IMR-90 (cell line): ENCODE measurements around the gene CCDC134. TPM values are rescaled to one million over a fixed set of nuclear protein-coding genes. Genes with fewer than 3 reads are reported as not detected.

Experiments
- ATAC-seq: fragments of 200-7000 bp; cut with Tn5 transposase; 2 replicates; pipeline ENCODE4 v1.9.1; 2020; ENCODE audit warnings: low read depth, mild to moderate bottlenecking, moderate library complexity
- BruUV-seq: library from RNA; stranded (reverse); fragments of 400-500 nt; replicated peaks from 2 replicates; lab custom pipeline; 2021; lab: Mats Ljungman, UMichigan
- CTCF ChIA-PET: fragments of 300-600 bp; formaldehyde crosslinking; extraction: SDS; loops from one replicate; lab custom pipeline; 2021; ENCODE audit warnings: antibody characterized with exemption; lab: Yijun Ruan, JAX
- POLR2A ChIA-PET: fragments of 300-600 bp; sonication (Branson Sonifier 250); formaldehyde crosslinking; loops from one replicate; lab custom pipeline; 2022; ENCODE audit warnings: antibody characterized with exemption; ENCODE audit not compliant: unreplicated experiment; lab: Charles Lee
- DNase-seq: peaks from one replicate; pipeline ENCODE4 v3.0.0; 2013
- H2AFZ ChIP-seq: replicated peaks from 2 replicates; pipeline ENCODE3; 2013; ENCODE audit warnings: low read length, mild to moderate bottlenecking; ENCODE audit not compliant: poor library complexity
- H2AK5ac ChIP-seq: 2 replicates; pipeline ENCODE4 v1.6.1; 2013; ENCODE audit warnings: low read depth, low read length, inconsistent platforms
- H2AK9ac ChIP-seq: replicated peaks from 2 replicates; pipeline ENCODE3; 2013; ENCODE audit warnings: mild to moderate bottlenecking, low read depth, low read length, moderate library complexity; ENCODE audit not compliant: poor library complexity
- H2BK120ac ChIP-seq: 2 replicates; pipeline ENCODE4 v1.6.1; 2013; ENCODE audit warnings: low read depth, low read length, inconsistent platforms
- H2BK15ac ChIP-seq: 3 replicates; pipeline ENCODE4 v1.6.1; 2013; ENCODE audit warnings: low read depth, low read length, inconsistent platforms
- H2BK20ac ChIP-seq: 2 replicates; pipeline ENCODE4 v1.6.1; 2013; ENCODE audit warnings: low read depth, mild to moderate bottlenecking, inconsistent platforms, low read length, moderate library complexity
- H2BK5ac ChIP-seq: 2 replicates; pipeline ENCODE4 v1.6.1; 2013; ENCODE audit warnings: mild to moderate bottlenecking, low read depth, low read length, inconsistent platforms; ENCODE audit not compliant: poor library complexity, severe bottlenecking
- H3K14ac ChIP-seq: replicated peaks from 2 replicates; pipeline ENCODE4 v1.6.1; 2013; ENCODE audit warnings: low read depth, low read length, inconsistent platforms
- H3K18ac ChIP-seq: 2 replicates; pipeline ENCODE4 v1.6.1; 2013; ENCODE audit warnings: low read depth, low read length, control low read depth
- H3K23ac ChIP-seq: 2 replicates; pipeline ENCODE4 v1.6.1; 2013; ENCODE audit warnings: low read depth, low read length, inconsistent platforms
- H3K27ac ChIP-seq: 2 replicates; pipeline ENCODE4 v1.5.1; 2013; ENCODE audit warnings: mild to moderate bottlenecking, control low read depth, low read length; ENCODE audit not compliant: insufficient read depth
- H3K27me3 ChIP-seq: 2 replicates; pipeline ENCODE4 v1.6.1; 2013; ENCODE audit warnings: low read length; ENCODE audit not compliant: control insufficient read depth, insufficient read depth
- H3K36me3 ChIP-seq: 2 replicates; pipeline ENCODE4 v1.6.1; 2013; ENCODE audit warnings: low read length, mixed read lengths; ENCODE audit not compliant: control insufficient read depth, insufficient read depth
- H3K4ac ChIP-seq: 2 replicates; pipeline ENCODE4 v1.6.1; 2013; ENCODE audit warnings: low read depth, low read length, inconsistent platforms
- H3K4me1 ChIP-seq: 2 replicates; pipeline ENCODE4 v1.6.1; 2013; ENCODE audit warnings: low read length, mixed read lengths; ENCODE audit not compliant: control insufficient read depth, insufficient read depth
- H3K4me2 ChIP-seq: 2 replicates; pipeline ENCODE4 v1.6.1; 2013; ENCODE audit warnings: low read depth, mild to moderate bottlenecking, control low read depth, low read length, moderate library complexity
- H3K4me3 ChIP-seq: 2 replicates; pipeline ENCODE4 v1.5.1; 2013; ENCODE audit warnings: low read depth, mild to moderate bottlenecking, control low read depth, low read length, moderate library complexity; ENCODE audit not compliant: insufficient read depth
- H3K56ac ChIP-seq: 2 replicates; pipeline ENCODE4 v1.6.1; 2013; ENCODE audit warnings: low read length, inconsistent platforms; ENCODE audit not compliant: insufficient read depth; ENCODE audit errors: extremely low read depth
- H3K79me1 ChIP-seq, 2 experiments: 2 replicates each; pipeline ENCODE4 v1.6.1; 2013; ENCODE audit warnings: low read length in 2 of 2, inconsistent platforms in 1 of 2, low read depth in 1 of 2
- H3K9ac ChIP-seq: 2 replicates; pipeline ENCODE4 v1.6.1; 2013; ENCODE audit warnings: low read depth, low read length, control low read depth
- H3K9me1 ChIP-seq: 2 replicates; pipeline ENCODE4 v1.6.1; 2013; ENCODE audit warnings: low read length, inconsistent platforms; ENCODE audit not compliant: insufficient read depth
- H3K9me3 ChIP-seq: 2 replicates; pipeline ENCODE4 v1.6.1; 2013; ENCODE audit warnings: low read length; ENCODE audit not compliant: control insufficient read depth, insufficient read depth
- H4K20me1 ChIP-seq: 2 replicates; pipeline ENCODE4 v1.6.1; 2013; ENCODE audit warnings: low read length, inconsistent platforms; ENCODE audit not compliant: insufficient read depth
- H4K5ac ChIP-seq: 2 replicates; pipeline ENCODE4 v1.6.1; 2013; ENCODE audit warnings: mild to moderate bottlenecking, low read depth, low read length, control low read depth
- H4K8ac ChIP-seq, 2 experiments: 2 replicates each; pipeline ENCODE4 v1.6.1; 2013; ENCODE audit warnings: low read depth in 2 of 2, low read length in 2 of 2, control low read depth in 1 of 2, inconsistent platforms in 1 of 2
- H4K91ac ChIP-seq: 2 replicates; pipeline ENCODE4 v1.6.1; 2013; ENCODE audit warnings: low read depth, low read length, inconsistent platforms; ENCODE audit not compliant: insufficient read depth
- BHLHE40 ChIP-seq: fragments of 150-350 bp; IDR thresholded peaks from 2 replicates; pipeline ENCODE4 v1.6.1; 2016; ENCODE audit warnings: mild to moderate bottlenecking, low read depth, low read length
- CHD1 ChIP-seq: IDR thresholded peaks from 2 replicates; pipeline ENCODE4 v1.6.1; 2012; ENCODE audit warnings: low read depth, low read length, improper control_type of control experiment
- FOS ChIP-seq: fragments of 150-350 bp; IDR thresholded peaks from 2 replicates; pipeline ENCODE4 v1.6.1; 2016; ENCODE audit warnings: low read depth, low read length
- MAFK ChIP-seq: IDR thresholded peaks from 2 replicates; pipeline ENCODE4 v1.6.1; 2012; ENCODE audit warnings: low read depth, low read length, improper control_type of control experiment
- MAZ ChIP-seq: IDR thresholded peaks from 2 replicates; pipeline ENCODE4 v1.6.1; 2012; ENCODE audit warnings: low read depth, mild to moderate bottlenecking, low read length, improper control_type of control experiment, moderate library complexity, borderline replicate concordance
- NFE2L2 ChIP-seq: fragments of 150-350 bp; IDR thresholded peaks from 2 replicates; pipeline ENCODE4 v1.6.1; 2016; ENCODE audit warnings: low read depth, mild to moderate bottlenecking, low read length
- POLR2A ChIP-seq: IDR thresholded peaks from 2 replicates; pipeline ENCODE4 v1.6.1; 2012; ENCODE audit warnings: mild to moderate bottlenecking, low read depth, low read length
- RCOR1 ChIP-seq: IDR thresholded peaks from 2 replicates; pipeline ENCODE4 v1.6.1; 2012; ENCODE audit warnings: mild to moderate bottlenecking, low read length, improper control_type of control experiment; ENCODE audit not compliant: insufficient replicate concordance
- RFX5 ChIP-seq: IDR thresholded peaks from 2 replicates; pipeline ENCODE4 v1.8.0; 2012; ENCODE audit warnings: low read depth, mild to moderate bottlenecking, low read length, moderate library complexity
- SMC3 ChIP-seq: fragments of 150-350 bp; IDR thresholded peaks from 2 replicates; pipeline ENCODE4 v1.6.1; 2016; ENCODE audit warnings: low read depth, mild to moderate bottlenecking, antibody characterized with exemption, low read length, moderate library complexity
- USF2 ChIP-seq: fragments of 150-350 bp; IDR thresholded peaks from 2 replicates; pipeline ENCODE4 v1.6.1; 2017; ENCODE audit warnings: mild to moderate bottlenecking, antibody characterized with exemption, low read length, low read depth
- WGBS, 2 experiments: methylation state at CpG; one replicate each; pipeline versions ENCODE4 v1.1.5 to v1.1.7; 2013; ENCODE audit warnings: missing lambda C conversion rate in 2 of 2; ENCODE audit not compliant: insufficient read length in 1 of 2; ENCODE audit errors: extremely low coverage in 2 of 2; 5-methylcytosine and 5-hydroxymethylcytosine counted together
- dilution Hi-C: fragments of 300-500 bp; cut with HindIII; formaldehyde crosslinking; loops from one replicate; pipeline ENCODE4 v1.14.3; 2018; ENCODE audit warnings: low sequenced_read_pairs; ENCODE audit not compliant: unreplicated experiment
- in situ Hi-C: fragments of 300-500 bp; cut with MboI; formaldehyde crosslinking; loops from 3 replicates; pipeline ENCODE4 v1.14.3; 2019; ENCODE audit warnings: low sequenced_read_pairs, inconsistent platforms, mixed read lengths
- intact Hi-C: fragments of 100-400 bp; cut with micrococcal nuclease; formaldehyde crosslinking; loops from 2 replicates; pipeline ENCODE4 v1.10.0; 2022
- polyA plus RNA-seq, 3 experiments: library from polyadenylated mRNA; depleted of rRNA; stranded (reverse); fragments of >200 nt; gene quantifications; 2 replicates each; pipeline ENCODE4 v1.2.3, GENCODE V29; 2012; ENCODE audit warnings: low replicate concordance in 1 of 3
- total RNA-seq: library from RNA; depleted of rRNA; stranded (reverse); fragments of >200 nt; gene quantifications from 2 replicates; pipeline ENCODE4 v1.2.3, GENCODE V29; 2012
- TF ChIP-seq, protein P1 (sequence below): fragments of 150-350 bp; IDR thresholded peaks from 2 replicates; pipeline ENCODE4 v1.6.1; 2016; ENCODE audit warnings: low read depth, mild to moderate bottlenecking, low read length, moderate library complexity, borderline replicate concordance
- TF ChIP-seq, protein P2 (sequence below): conservative IDR thresholded peaks from 2 replicates; pipeline ENCODE4 v1.5.1; 2012; ENCODE audit warnings: mild to moderate bottlenecking, low read depth, low read length, improper control_type of control experiment

The CCDC134 gene
- total and polyA plus RNA-seq, 2 of the 4 experiments (the other 2 are of a cell fraction), result 5.1 to 7.0 TPM

GRCh38 chr22:41834005-41834944 is 33.8 kb downstream of the CCDC134 start:
- no peak overlapping the region for H3K27ac ChIP-seq
- TF ChIP-seq FOS (no peak), NFE2L2 (no peak), RCOR1 (no peak), USF2 (no peak), MAZ (no peak), BHLHE40 (no peak), CHD1 (no peak), POLR2A (no peak), SMC3 (no peak), MAFK (no peak), RFX5 (no peak)
- TF ChIP-seq, protein P1, sequence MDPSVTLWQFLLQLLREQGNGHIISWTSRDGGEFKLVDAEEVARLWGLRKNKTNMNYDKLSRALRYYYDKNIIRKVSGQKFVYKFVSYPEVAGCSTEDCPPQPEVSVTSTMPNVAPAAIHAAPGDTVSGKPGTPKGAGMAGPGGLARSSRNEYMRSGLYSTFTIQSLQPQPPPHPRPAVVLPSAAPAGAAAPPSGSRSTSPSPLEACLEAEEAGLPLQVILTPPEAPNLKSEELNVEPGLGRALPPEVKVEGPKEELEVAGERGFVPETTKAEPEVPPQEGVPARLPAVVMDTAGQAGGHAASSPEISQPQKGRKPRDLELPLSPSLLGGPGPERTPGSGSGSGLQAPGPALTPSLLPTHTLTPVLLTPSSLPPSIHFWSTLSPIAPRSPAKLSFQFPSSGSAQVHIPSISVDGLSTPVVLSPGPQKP, result no peak
- TF ChIP-seq, protein P2, sequence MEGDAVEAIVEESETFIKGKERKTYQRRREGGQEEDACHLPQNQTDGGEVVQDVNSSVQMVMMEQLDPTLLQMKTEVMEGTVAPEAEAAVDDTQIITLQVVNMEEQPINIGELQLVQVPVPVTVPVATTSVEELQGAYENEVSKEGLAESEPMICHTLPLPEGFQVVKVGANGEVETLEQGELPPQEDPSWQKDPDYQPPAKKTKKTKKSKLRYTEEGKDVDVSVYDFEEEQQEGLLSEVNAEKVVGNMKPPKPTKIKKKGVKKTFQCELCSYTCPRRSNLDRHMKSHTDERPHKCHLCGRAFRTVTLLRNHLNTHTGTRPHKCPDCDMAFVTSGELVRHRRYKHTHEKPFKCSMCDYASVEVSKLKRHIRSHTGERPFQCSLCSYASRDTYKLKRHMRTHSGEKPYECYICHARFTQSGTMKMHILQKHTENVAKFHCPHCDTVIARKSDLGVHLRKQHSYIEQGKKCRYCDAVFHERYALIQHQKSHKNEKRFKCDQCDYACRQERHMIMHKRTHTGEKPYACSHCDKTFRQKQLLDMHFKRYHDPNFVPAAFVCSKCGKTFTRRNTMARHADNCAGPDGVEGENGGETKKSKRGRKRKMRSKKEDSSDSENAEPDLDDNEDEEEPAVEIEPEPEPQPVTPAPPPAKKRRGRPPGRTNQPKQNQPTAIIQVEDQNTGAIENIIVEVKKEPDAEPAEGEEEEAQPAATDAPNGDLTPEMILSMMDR, result no peak

More at GRCh38 chr22:41834005-41834944, 33.8 kb downstream of the CCDC134 start:
- no peak overlapping the region for H2BK15ac ChIP-seq
- no peaks in the 10 kb centered on the region for H3K4me1 ChIP-seq
- peak overlapping the region; percentile 83 for H3K4me3 ChIP-seq
- peaks cover 4% of the 10 kb centered on the region for H3K36me3 ChIP-seq
- no TSS peak for BruUV-seq
- no peak overlapping the region for H2BK20ac ChIP-seq
- POLR2A ChIA-PET, result no interaction called here
- no peak overlapping the region for H2BK5ac ChIP-seq
- no peaks in the 10 kb centered on the region for H3K27me3 ChIP-seq
- H4K91ac ChIP-seq, result no peak overlapping the region
- peaks cover 14 to 52% of the 10 kb centered on the region in 2 experiments; a peak in 3 of 4 replicates for H3K79me1 ChIP-seq
- H3K18ac ChIP-seq, result no peak overlapping the region
- peak overlapping the region; percentile 84 for H3K4me2 ChIP-seq
- WGBS, 2 experiments, result 10% methylated on average over 4 of the region's 14 CpGs; no CpG with 5 or more reads in 1 of the 2 experiments
- H3K9me1 ChIP-seq, result peaks cover 6% of the 10 kb centered on the region; the same call in 1 of the 2 replicates
- H3K23ac ChIP-seq, result peak overlapping the region; percentile 77
- H3K4ac ChIP-seq, result peak overlapping the region; percentile 15; the same call in 1 of the 2 replicates
- H4K5ac ChIP-seq, result no peak overlapping the region
- no peak overlapping the region; a peak in 1 of 4 replicates for H4K8ac ChIP-seq
- H3K9me3 ChIP-seq, result no peaks in the 10 kb centered on the region
- peak overlapping the region; percentile 21 for H2AK9ac ChIP-seq
- DNase-seq (no peak), ATAC-seq (no peak)
- H2BK120ac ChIP-seq, result no peak overlapping the region
- H4K20me1 ChIP-seq, result peaks cover 27% of the 10 kb centered on the region
- peak overlapping the region; percentile 15; the same call in 1 of the 2 replicates for H2AK5ac ChIP-seq
- H3K9ac ChIP-seq, result peak overlapping the region; percentile 28
- H3K56ac ChIP-seq, result no peak overlapping the region
- intact Hi-C loops (no loop called here), in situ Hi-C loops (no loop called here), dilution Hi-C loops (no loop called here)
- CTCF ChIA-PET, result no interaction called here
- H3K14ac ChIP-seq, result peak overlapping the region; percentile 52; the same call in 1 of the 2 replicates
- peak overlapping the region; percentile 97 for H2AFZ ChIP-seq
